ENCODE results near the gene AKT3.

Gene AKT3

GRCh38 chr1:243473227-243474135, 376.6 kb downstream of the AKT3 start:
- DNase-seq (ENCODE audit: low read depth): no peak
- TF ChIP-seq CTCF (IDR thresholded peaks at IDR 0.05; ENCODE audit: insufficient read depth, low read depth, low read length, missing control alignments): no peak
- H3K4me3 ChIP-seq (ENCODE audit: low read depth, low read length): no peak overlapping the region

- TF ChIP-seq CTCF (IDR thresholded peaks at IDR 0.05; ENCODE audit: insufficient read depth, low read depth, low read length, missing control alignments): no peak
- no peak overlapping the region for H3K4me3 ChIP-seq (ENCODE audit: low read depth, low read length)
- DNase-seq (ENCODE audit: low read depth): peak; percentile 44
Measured at GRCh38 chr1:243471754-243472745, 378.0 kb downstream of the AKT3 start.

GRCh38 chr1:243471026-243471685, 378.9 kb downstream of the AKT3 start:
- H3K4me3 ChIP-seq (ENCODE audit: low read depth, low read length): no peak overlapping the region
- no peak for DNase-seq (ENCODE audit: low read depth)
- TF ChIP-seq CTCF (IDR thresholded peaks at IDR 0.05; ENCODE audit: insufficient read depth, low read depth, low read length, missing control alignments): no peak

- no peak for TF ChIP-seq CTCF (IDR thresholded peaks at IDR 0.05; ENCODE audit: insufficient read depth, low read depth, low read length, missing control alignments)
- no peak for DNase-seq (ENCODE audit: low read depth)
- no peak overlapping the region for H3K4me3 ChIP-seq (ENCODE audit: low read depth, low read length)
Measured at GRCh38 chr1:243470502-243470901, 379.5 kb downstream of the AKT3 start.

- H3K4me3 ChIP-seq (ENCODE audit: low read depth, low read length): no peak overlapping the region
- DNase-seq (ENCODE audit: low read depth): no peak
- TF ChIP-seq CTCF (IDR thresholded peaks at IDR 0.05; ENCODE audit: insufficient read depth, low read depth, low read length, missing control alignments): no peak
Measured at GRCh38 chr1:243469497-243469896, 380.5 kb downstream of the AKT3 start.

GRCh38 chr1:243465738-243466137, 384.3 kb downstream of the AKT3 start:
- TF ChIP-seq CTCF (IDR thresholded peaks at IDR 0.05; ENCODE audit: insufficient read depth, low read depth, low read length, missing control alignments): no peak
- H3K4me3 ChIP-seq (ENCODE audit: low read depth, low read length): no peak overlapping the region
- no peak for DNase-seq (ENCODE audit: low read depth)
